H9 (cell line): ENCODE measurements around the gene SGTA. TPM values are rescaled to one million over a fixed set of nuclear protein-coding genes. Genes with fewer than 3 reads are reported as not detected.
A peak's percentile ranks its signal among the peaks of the same experiment; 100 is the strongest.

Experiments used
- DNase-seq: peaks from one replicate; pipeline ENCODE4 v3.0.0-alpha.2; 2017
- H2AFZ ChIP-seq: one replicate; pipeline ENCODE4 v1.6.1; 2013; ENCODE audit warnings: mild to moderate bottlenecking, low read length, control low read depth, moderate library complexity
- H2AK5ac ChIP-seq: 2 replicates; pipeline ENCODE4 v1.6.1; 2013; ENCODE audit warnings: low read length, control low read depth, mixed read lengths; ENCODE audit not compliant: insufficient read length
- H2BK120ac ChIP-seq: one replicate; pipeline ENCODE4 v1.6.1; 2013; ENCODE audit warnings: low read depth, mild to moderate bottlenecking, low read length, control low read depth, inconsistent platforms; ENCODE audit not compliant: poor library complexity, severe bottlenecking
- H2BK12ac ChIP-seq: 2 replicates; pipeline ENCODE4 v1.6.1; 2013; ENCODE audit warnings: low read length, control low read depth, mixed read lengths, low read depth; ENCODE audit not compliant: insufficient read length
- H2BK15ac ChIP-seq: 2 replicates; pipeline ENCODE4 v1.6.1; 2013; ENCODE audit warnings: low read depth, low read length, control low read depth
- H2BK20ac ChIP-seq: one replicate; pipeline ENCODE4 v1.6.1; 2013; ENCODE audit warnings: low read depth, mild to moderate bottlenecking, low read length, control low read depth, inconsistent platforms; ENCODE audit not compliant: poor library complexity, severe bottlenecking
- H2BK5ac ChIP-seq: 2 replicates; pipeline ENCODE4 v1.6.1; 2013; ENCODE audit warnings: low read length, control low read depth, mixed read lengths; ENCODE audit not compliant: insufficient read length
- H3K14ac ChIP-seq: 2 replicates; pipeline ENCODE4 v1.6.1; 2013; ENCODE audit warnings: low read length, control low read depth; ENCODE audit not compliant: insufficient read depth
- H3K18ac ChIP-seq: 2 replicates; pipeline ENCODE4 v1.6.1; 2013; ENCODE audit warnings: low read depth, mild to moderate bottlenecking, mixed read lengths, low read length, control low read depth; ENCODE audit not compliant: insufficient read length
- H3K23ac ChIP-seq: 2 replicates; pipeline ENCODE4 v1.6.1; 2013; ENCODE audit warnings: low read length, control low read depth, mixed read lengths, low read depth; ENCODE audit not compliant: insufficient read length
- H3K23me2 ChIP-seq: 2 replicates; pipeline ENCODE4 v1.6.1; 2013; ENCODE audit warnings: low read depth, mild to moderate bottlenecking, mixed read lengths, low read length, control low read depth; ENCODE audit not compliant: insufficient read length, poor library complexity, severe bottlenecking
- H3K27ac ChIP-seq: 2 replicates; pipeline ENCODE4 v1.5.1; 2013; ENCODE audit warnings: low read length, control low read depth, mixed read lengths, low read depth; ENCODE audit not compliant: insufficient read length
- H3K27me3 ChIP-seq: 2 replicates; pipeline ENCODE4 v1.6.1; 2013; ENCODE audit warnings: low read length, control low read depth, inconsistent platforms; ENCODE audit not compliant: insufficient read depth
- H3K4ac ChIP-seq: 2 replicates; pipeline ENCODE4 v1.6.1; 2013; ENCODE audit warnings: low read depth, mild to moderate bottlenecking, control low read depth, inconsistent platforms, low read length, moderate library complexity
- H3K4me1 ChIP-seq: 2 replicates; pipeline ENCODE4 v1.6.1; 2013; ENCODE audit warnings: low read length, control low read depth, inconsistent platforms; ENCODE audit not compliant: insufficient read depth
- H3K4me2 ChIP-seq: 2 replicates; pipeline ENCODE4 v1.6.1; 2013; ENCODE audit warnings: low read length, control low read depth, mixed read lengths; ENCODE audit not compliant: insufficient read length, insufficient read depth
- H3K56ac ChIP-seq: 2 replicates; pipeline ENCODE4 v1.6.1; 2013; ENCODE audit warnings: low read depth, mild to moderate bottlenecking, mixed read lengths, low read length, control low read depth; ENCODE audit not compliant: insufficient read length
- H3K79me1 ChIP-seq: 2 replicates; pipeline ENCODE4 v1.6.1; 2013; ENCODE audit warnings: low read depth, mild to moderate bottlenecking, moderate library complexity, low read length, control low read depth, inconsistent platforms; ENCODE audit not compliant: insufficient read depth, poor library complexity, severe bottlenecking
- H3K79me2 ChIP-seq: 2 replicates; pipeline ENCODE4 v1.6.1; 2013; ENCODE audit warnings: low read length, control low read depth, inconsistent platforms; ENCODE audit not compliant: insufficient read depth
- H3K9ac ChIP-seq: 2 replicates; pipeline ENCODE4 v1.6.1; 2013; ENCODE audit warnings: low read length, control low read depth, mixed read lengths; ENCODE audit not compliant: insufficient read length; ENCODE audit errors: extremely low read depth
- H3K9me3 ChIP-seq: one replicate; pipeline ENCODE4 v1.6.1; 2013; ENCODE audit warnings: low read depth, low read length, inconsistent platforms; ENCODE audit not compliant: control insufficient read depth
- H3T11ph ChIP-seq: one replicate; pipeline ENCODE4 v1.6.1; 2013; ENCODE audit warnings: mild to moderate bottlenecking, low read length, control low read depth, inconsistent platforms
- H4K20me1 ChIP-seq: one replicate; pipeline ENCODE4 v1.6.1; 2013; ENCODE audit not compliant: control insufficient read depth, insufficient read length, insufficient read depth
- H4K5ac ChIP-seq: 2 replicates; pipeline ENCODE4 v1.6.1; 2013; ENCODE audit warnings: low read depth, mild to moderate bottlenecking, mixed read lengths, low read length, control low read depth; ENCODE audit not compliant: insufficient read length
- H4K8ac ChIP-seq: replicated peaks from 2 replicates; pipeline ENCODE4 v1.6.1; 2013; ENCODE audit warnings: low read length, control low read depth, mixed read lengths, low read depth; ENCODE audit not compliant: insufficient read length
- H4K91ac ChIP-seq: 2 replicates; pipeline ENCODE4 v1.6.1; 2013; ENCODE audit warnings: low read depth, mild to moderate bottlenecking, moderate library complexity, mixed read lengths, low read length, control low read depth; ENCODE audit not compliant: insufficient read length
- H3K27ac Mint-ChIP-seq, 3 experiments: 2 replicates in 2 of 3; 3 replicates in 1 of 3; pipeline ENCODE4 v1.8.0; 2020 to 2021; ENCODE audit warnings: mixed read lengths in 3 of 3, mild to moderate bottlenecking in 1 of 3, moderate library complexity in 1 of 3
- H3K27me3 Mint-ChIP-seq: 2 replicates; pipeline ENCODE4 v1.8.0; 2021; ENCODE audit warnings: low read depth, mild to moderate bottlenecking, moderate library complexity, mixed read lengths
- H3K36me3 Mint-ChIP-seq, 3 experiments: 2 replicates in 2 of 3; 3 replicates in 1 of 3; pipeline ENCODE4 v1.8.0; 2020 to 2021; ENCODE audit warnings: low read depth in 3 of 3, mixed read lengths in 3 of 3; ENCODE audit not compliant: insufficient read depth in 1 of 3
- H3K4me1 Mint-ChIP-seq, 2 experiments: 2 replicates each; pipeline ENCODE4 v1.8.0; 2020; ENCODE audit warnings: mixed read lengths in 2 of 2
- H3K4me3 Mint-ChIP-seq, 2 experiments: 2 replicates in 1 of 2; 3 replicates in 1 of 2; pipeline ENCODE4 v1.8.0; 2020 to 2021; ENCODE audit warnings: mild to moderate bottlenecking in 2 of 2, mixed read lengths in 2 of 2, moderate library complexity in 1 of 2
- H3K9me3 Mint-ChIP-seq, 2 experiments: 2 replicates in 1 of 2; 3 replicates in 1 of 2; pipeline ENCODE4 v1.8.0; 2020; ENCODE audit warnings: mild to moderate bottlenecking in 2 of 2, mixed read lengths in 2 of 2, moderate library complexity in 1 of 2
- CTCF ChIP-seq: fragments of 200-600 bp; sonication (generic); conservative IDR thresholded peaks from 3 replicates; pipeline ENCODE4 v1.8.0; 2021; ENCODE audit warnings: antibody characterized with exemption, mild to moderate bottlenecking
- WGBS: extraction: QIAGEN DNeasy Blood & Tissue Kit; methylation state at CpG from one replicate; pipeline ENCODE4 v1.1.7; 2013; ENCODE audit warnings: missing lambda C conversion rate, low lambda C conversion rate, mixed read lengths; ENCODE audit not compliant: insufficient read length; ENCODE audit errors: extremely low coverage; 5-methylcytosine and 5-hydroxymethylcytosine counted together
- total RNA-seq: library from RNA; stranded (reverse); gene quantifications from 2 replicates; pipeline ENCODE4 v1.2.1, GENCODE V29; 2021

SGTA gene
- total RNA-seq, 1 experiment from 2014 or later: 102 TPM

- H3K23ac ChIP-seq: no peak overlapping the region
- H3K56ac ChIP-seq: no peak overlapping the region
- H3K79me1 ChIP-seq: no peaks in the 10 kb centered on the region
- no peak overlapping the region for H3K9ac ChIP-seq
- Mint-ChIP-seq H3K4me1 (peaks cover 3 to 14% of the 10 kb centered on the region in 2 experiments), H3K4me3 (peak overlapping the region; percentile 21 to 27; a peak in 2 of 5 replicates), H3K36me3 (no peaks in the 10 kb centered on the region), H3K9me3 (no peaks in the 10 kb centered on the region), H3K27me3 (peaks cover 48% of the 10 kb centered on the region), H3K27ac (peak overlapping the region in 1 of 3 experiments; percentile 72; a peak in 1 of 7 replicates)
- H4K91ac ChIP-seq: no peak overlapping the region
- H4K20me1 ChIP-seq: peaks cover 3% of the 10 kb centered on the region
- H2BK12ac ChIP-seq: no peak overlapping the region
- H3K14ac ChIP-seq: peak overlapping the region; percentile 50; the same call in 1 of the 2 replicates
- H3K4me1 ChIP-seq: no peaks in the 10 kb centered on the region; the same call in 1 of the 2 replicates
- no peaks in the 10 kb centered on the region for H3K27me3 ChIP-seq
- no peak overlapping the region for H2BK20ac ChIP-seq
- H3K27ac ChIP-seq: no peak overlapping the region
- no peak for DNase-seq
- no peak overlapping the region for H3T11ph ChIP-seq
- H2BK120ac ChIP-seq: no peak overlapping the region
- no CpG with 5 or more reads among the region's 26 CpGs for WGBS
- H3K18ac ChIP-seq: no peak overlapping the region
- H3K4ac ChIP-seq: no peak overlapping the region
- no peak overlapping the region for H3K4me2 ChIP-seq
- no peak overlapping the region; the same call in 1 of the 2 replicates for H2BK15ac ChIP-seq
- peak; percentile 42 for TF ChIP-seq CTCF
- no peaks in the 10 kb centered on the region for H3K9me3 ChIP-seq
- H4K5ac ChIP-seq: no peak overlapping the region
- H2AFZ ChIP-seq: no peak overlapping the region
- no peaks in the 10 kb centered on the region for H3K79me2 ChIP-seq
- H2AK5ac ChIP-seq: no peak overlapping the region
- H3K23me2 ChIP-seq: no peaks in the 10 kb centered on the region
- no peak overlapping the region for H2BK5ac ChIP-seq
- no peak overlapping the region for H4K8ac ChIP-seq
These were observed 56.0 kb downstream of the SGTA start for GRCh38 chr19:2726904-2727639.
